ENCODE results near the gene POP4. TPM values are rescaled to one million over a fixed set of nuclear protein-coding genes. Genes with fewer than 3 reads are reported as not detected.

POP4 gene
- total RNA-seq, 1 donor from 2014 or later = 38.8 TPM

Other genes starting within 250 kb of the POP4 start
- 15.5 TPM for gene VSTM2B, start 80.3 kb upstream of the POP4 start, total RNA-seq
- gene PLEKHF1, start 59.2 kb downstream of the POP4 start, total RNA-seq = 0.49 TPM
- 35.9 TPM for gene C19orf12, start 109.0 kb downstream of the POP4 start, total RNA-seq
- gene CCNE1, start 205.7 kb downstream of the POP4 start, total RNA-seq = 1.2 TPM

All from temporal lobe (tissue), 1 donor.